NCI-H774 (cell line): ENCODE results near the gene TTF1.

ENCODE experiments used
- DNase-seq: peaks from one replicate; lab custom pipeline; 2025; lab: John Stamatoyannopoulos, UW

TTF1 gene

GRCh38 chr9:132366481-132366880 lies 40.2 kb downstream of the TTF1 start:
- no peak for DNase-seq

- no peak for DNase-seq
These were observed 40.7 kb downstream of the TTF1 start for GRCh38 chr9:132365986-132366385.

- no peak for DNase-seq
These were observed 42.6 kb downstream of the TTF1 start for GRCh38 chr9:132364068-132364467.

- DNase-seq: no peak
These were observed 48.9 kb downstream of the TTF1 start for GRCh38 chr9:132357764-132358163.

GRCh38 chr9:132356324-132356924 lies 50.2 kb downstream of the TTF1 start:
- DNase-seq: no peak

GRCh38 chr9:132354637-132355355 lies 51.8 kb downstream of the TTF1 start, which contains the start of gene SETX:
Gene SETX, minus strand, starts transcription at chr9:132354986. Its CDS starts 5,558 bp downstream, at chr9:132349428.
- DNase-seq: peak; percentile 99

GRCh38 chr9:132351404-132352045 lies 55.1 kb downstream of the TTF1 start:
- DNase-seq: no peak

GRCh38 chr9:132350861-132351315 lies 55.8 kb downstream of the TTF1 start:
- DNase-seq: no peak

- DNase-seq: no peak
These were observed 58.0 kb downstream of the TTF1 start for GRCh38 chr9:132348676-132349075.

- no peak for DNase-seq
These were observed 60.5 kb downstream of the TTF1 start for GRCh38 chr9:132346177-132346576.

GRCh38 chr9:132341177-132341840 lies 65.3 kb downstream of the TTF1 start:
- no peak for DNase-seq

GRCh38 chr9:132334364-132334763 lies 72.3 kb downstream of the TTF1 start:
- no peak for DNase-seq

GRCh38 chr9:132333556-132333955 lies 73.1 kb downstream of the TTF1 start:
- DNase-seq: no peak

- DNase-seq: no peak
These were observed 78.1 kb downstream of the TTF1 start for GRCh38 chr9:132328580-132328979.

GRCh38 chr9:132327537-132327936 lies 79.1 kb downstream of the TTF1 start:
- no peak for DNase-seq
